Measurements from ENCODE around the gene PCDHGA1.

The PCDHGA1 gene

DNA sequence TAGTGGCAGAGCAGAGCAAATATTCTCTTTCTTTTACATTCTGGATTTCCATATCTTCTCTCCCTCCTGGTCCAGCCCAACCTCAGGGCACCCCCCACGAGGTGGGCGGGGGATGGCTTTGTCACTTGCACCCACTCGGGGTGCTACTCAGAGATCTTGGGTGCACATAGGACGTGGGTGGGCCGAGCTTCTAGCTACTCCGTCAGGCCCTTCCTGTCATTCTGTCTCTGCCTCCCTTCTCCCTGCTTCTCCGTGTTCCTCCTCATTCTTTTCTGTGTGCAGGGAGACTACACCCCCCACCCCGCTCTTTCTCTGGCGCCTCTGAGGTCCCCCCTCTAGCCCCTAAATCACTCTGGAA is 178.1 kb downstream of the PCDHGA1 start:
- Histone ChIP-seq H4K20me1 (ENCODE audit: low read depth, low read length) (no peaks in the 10 kb centered on the region), H3K4me3 (ENCODE audit: insufficient read depth, low read length, poor library complexity, severe bottlenecking) (peak overlapping the region; percentile 40), H3K79me2 (ENCODE audit: insufficient read depth, low read length) (peaks cover 17% of the 10 kb centered on the region; the same call in 1 of the 2 replicates), H3F3A (ENCODE audit: insufficient read depth) (peaks cover 98% of the 10 kb centered on the region), H3K9me2 (replicated peaks; ENCODE audit: insufficient read depth, low read length) (no peaks in the 10 kb centered on the region), H2AFZ (ENCODE audit: low read depth, low read length, severe bottlenecking) (no peak overlapping the region), H3K27ac (ENCODE audit: low read depth, low read length) (peak overlapping the region; percentile 99), H3K36me3 (ENCODE audit: low read length) (no peaks in the 10 kb centered on the region; the same call in 1 of the 2 replicates), H3K4me2 (ENCODE audit: low read depth, low read length, poor library complexity, severe bottlenecking) (peak overlapping the region; percentile 87), H3K27me3 (ENCODE audit: low read length) (no peaks in the 10 kb centered on the region), H3K9ac (ENCODE audit: low read length) (peak overlapping the region; percentile 84), H3K9me3 (ENCODE audit: insufficient read depth, low read length) (no peaks in the 10 kb centered on the region)
- no peak for TF ChIP-seq EZH2phosphoT487 (conservative IDR thresholded peaks at IDR 0.05; ENCODE audit: low read length)
- TF ChIP-seq CTCF (IDR thresholded peaks at IDR 0.05; ENCODE audit: insufficient read depth, low read length, poor library complexity, severe bottlenecking), result no peak

DNA sequence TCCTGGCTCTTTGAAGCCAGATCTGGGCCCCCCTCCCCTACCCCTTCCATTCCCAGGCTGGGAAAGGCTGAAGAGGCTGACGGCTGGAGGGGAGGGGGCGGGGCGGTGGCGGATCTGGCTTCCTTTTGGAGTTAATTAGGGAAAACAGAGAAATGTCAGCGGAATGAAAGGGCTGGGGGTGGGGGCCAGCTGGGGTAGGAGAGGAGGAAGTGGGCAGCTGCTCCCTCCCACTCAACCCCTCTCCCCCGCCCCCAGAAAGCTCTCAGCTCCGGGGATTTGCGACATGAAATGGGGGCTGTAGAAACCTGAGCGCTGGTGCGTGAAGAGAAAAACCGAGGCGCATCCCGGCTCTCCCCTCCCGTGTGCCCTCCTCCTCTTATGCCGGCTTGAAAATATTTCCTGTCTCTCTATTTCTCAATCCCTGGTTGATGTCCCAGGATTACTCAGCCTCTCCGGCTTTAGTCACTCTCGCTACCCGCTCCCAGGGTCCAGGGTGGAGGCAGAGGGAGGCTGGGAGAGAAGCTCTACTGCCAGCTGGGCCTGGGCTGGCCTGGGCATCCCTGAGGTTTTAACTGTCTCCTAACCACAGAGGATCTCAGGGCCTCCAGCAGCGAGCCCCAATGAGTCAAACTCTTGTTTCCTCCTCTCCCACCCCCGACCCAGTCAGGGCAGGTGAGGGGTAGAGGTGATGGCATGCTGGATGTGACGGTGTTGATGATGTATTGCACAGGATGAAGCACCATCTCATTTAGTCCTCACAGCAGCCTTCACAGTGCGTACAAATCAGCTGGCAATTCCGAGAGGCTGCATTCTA is 178.7 kb downstream of the PCDHGA1 start:
- no peak overlapping the region for H2AFZ ChIP-seq (ENCODE audit: low read depth, low read length, severe bottlenecking)
- H3K9me2 ChIP-seq (replicated peaks; ENCODE audit: insufficient read depth, low read length), result no peaks in the 10 kb centered on the region
- H3K79me2 ChIP-seq (ENCODE audit: insufficient read depth, low read length), result peaks cover 13% of the 10 kb centered on the region; the same call in 1 of the 2 replicates
- peak overlapping the region; percentile 87 for H3K4me2 ChIP-seq (ENCODE audit: low read depth, low read length, poor library complexity, severe bottlenecking)
- H3K9me3 ChIP-seq (ENCODE audit: insufficient read depth, low read length), result no peaks in the 10 kb centered on the region
- H3K27ac ChIP-seq (ENCODE audit: low read depth, low read length), result peak overlapping the region; percentile 99
- H3K36me3 ChIP-seq (ENCODE audit: low read length), result no peaks in the 10 kb centered on the region; the same call in 1 of the 2 replicates
- H4K20me1 ChIP-seq (ENCODE audit: low read depth, low read length), result no peaks in the 10 kb centered on the region
- TF ChIP-seq CTCF (IDR thresholded peaks at IDR 0.05; ENCODE audit: insufficient read depth, low read length, poor library complexity, severe bottlenecking), result no peak
- TF ChIP-seq EZH2phosphoT487 (conservative IDR thresholded peaks at IDR 0.05; ENCODE audit: low read length), result no peak
- peaks cover 97% of the 10 kb centered on the region for H3F3A ChIP-seq (ENCODE audit: insufficient read depth)
- H3K9ac ChIP-seq (ENCODE audit: low read length), result peak overlapping the region; percentile 84
- H3K4me3 ChIP-seq (ENCODE audit: insufficient read depth, low read length, poor library complexity, severe bottlenecking), result peak overlapping the region; percentile 40
- H3K27me3 ChIP-seq (ENCODE audit: low read length), result no peaks in the 10 kb centered on the region

- Histone ChIP-seq H3K36me3 (ENCODE audit: low read length) (no peaks in the 10 kb centered on the region; the same call in 1 of the 2 replicates), H3K27me3 (ENCODE audit: low read length) (no peaks in the 10 kb centered on the region), H3K4me3 (ENCODE audit: insufficient read depth, low read length, poor library complexity, severe bottlenecking) (peak overlapping the region; percentile 57), H3F3A (ENCODE audit: insufficient read depth) (peaks cover 95% of the 10 kb centered on the region), H4K20me1 (ENCODE audit: low read depth, low read length) (no peaks in the 10 kb centered on the region), H3K9ac (ENCODE audit: low read length) (peak overlapping the region; percentile 84), H3K27ac (ENCODE audit: low read depth, low read length) (peak overlapping the region; percentile 99), H3K79me2 (ENCODE audit: insufficient read depth, low read length) (peaks cover 6% of the 10 kb centered on the region; the same call in 1 of the 2 replicates), H3K4me2 (ENCODE audit: low read depth, low read length, poor library complexity, severe bottlenecking) (peak overlapping the region; percentile 87), H3K9me3 (ENCODE audit: insufficient read depth, low read length) (no peaks in the 10 kb centered on the region), H2AFZ (ENCODE audit: low read depth, low read length, severe bottlenecking) (no peak overlapping the region), H3K9me2 (replicated peaks; ENCODE audit: insufficient read depth, low read length) (no peaks in the 10 kb centered on the region)
- TF ChIP-seq EZH2phosphoT487 (conservative IDR thresholded peaks at IDR 0.05; ENCODE audit: low read length) (no peak), CTCF (IDR thresholded peaks at IDR 0.05; ENCODE audit: insufficient read depth, low read length, poor library complexity, severe bottlenecking) (no peak)
Observed at GRCh38 chr5:141510160-141510559, 179.8 kb downstream of the PCDHGA1 start.

Data from SU-DHL-6 (cell line).